ENCODE measurements around the gene SULF2. TPM values are rescaled to one million over a fixed set of nuclear protein-coding genes. Genes with fewer than 3 reads are reported as not detected.

The SULF2 gene
- total RNA-seq, 2 donors from 2014 or later, result 75.7 to 146 TPM

GRCh38 chr20:47706345-47706744 is 78.9 kb downstream of the SULF2 start:
- Histone ChIP-seq H3K27me3 (ENCODE audit: control insufficient read depth, insufficient read depth, low read length, poor library complexity, severe bottlenecking) (no peaks in the 10 kb centered on the region), H3K36me3 (ENCODE audit: control insufficient read depth, insufficient read depth, low read length) (peaks cover 48% of the 10 kb centered on the region), H3K9ac (ENCODE audit: extremely low read depth, low read length, poor library complexity, severe bottlenecking) (no peak overlapping the region), H3K27ac (ENCODE audit: low read depth, low read length) (no peak overlapping the region), H3K4me3 (ENCODE audit: low read length) (no peak overlapping the region), H3K4me1 (ENCODE audit: control insufficient read depth, insufficient read depth, low read length) (no peaks in the 10 kb centered on the region), H3K9me3 (ENCODE audit: control insufficient read depth, low read length) (no peaks in the 10 kb centered on the region)
- DNase-seq, result no peak
- Mint-ChIP-seq H3K9me3 (no peaks in the 10 kb centered on the region), H3K4me3 (no peak overlapping the region), H3K4me1 (peaks cover 11% of the 10 kb centered on the region), H3K36me3 (ENCODE audit: low read depth) (peaks cover 30% of the 10 kb centered on the region), H3K27me3 (ENCODE audit: insufficient read depth) (no peaks in the 10 kb centered on the region), H3K27ac (no peak overlapping the region)
- 96 to 100% methylated on average over 3 to 5 of the region's 5 CpGs for WGBS, 2 experiments (ENCODE audit: insufficient coverage in 1 of 2, insufficient read length in 1 of 2)
- TF ChIP-seq CTCF (conservative IDR thresholded peaks at IDR 0.05), result no peak

- WGBS, 2 experiments (ENCODE audit: insufficient coverage in 1 of 2, insufficient read length in 1 of 2), result 94 to 100% methylated on average over 2 to 7 of the region's 7 CpGs
- H3K27ac Mint-ChIP-seq, result no peak overlapping the region
- H3K9me3 Mint-ChIP-seq, result no peaks in the 10 kb centered on the region
- no peaks in the 10 kb centered on the region for H3K27me3 ChIP-seq (ENCODE audit: control insufficient read depth, insufficient read depth, low read length, poor library complexity, severe bottlenecking)
- H3K4me1 Mint-ChIP-seq, result peaks cover 11% of the 10 kb centered on the region
- no peak overlapping the region for H3K27ac ChIP-seq (ENCODE audit: low read depth, low read length)
- no peak overlapping the region for H3K4me3 Mint-ChIP-seq
- H3K9ac ChIP-seq (ENCODE audit: extremely low read depth, low read length, poor library complexity, severe bottlenecking), result no peak overlapping the region
- H3K27me3 Mint-ChIP-seq (ENCODE audit: insufficient read depth), result no peaks in the 10 kb centered on the region
- H3K9me3 ChIP-seq (ENCODE audit: control insufficient read depth, low read length), result no peaks in the 10 kb centered on the region
- H3K36me3 Mint-ChIP-seq (ENCODE audit: low read depth), result peaks cover 35% of the 10 kb centered on the region
- no peak for DNase-seq
- no peak for TF ChIP-seq CTCF (conservative IDR thresholded peaks at IDR 0.05)
- peaks cover 55% of the 10 kb centered on the region for H3K36me3 ChIP-seq (ENCODE audit: control insufficient read depth, insufficient read depth, low read length)
- H3K4me1 ChIP-seq (ENCODE audit: control insufficient read depth, insufficient read depth, low read length), result no peaks in the 10 kb centered on the region
- H3K4me3 ChIP-seq (ENCODE audit: low read length), result no peak overlapping the region
These were observed 79.8 kb downstream of the SULF2 start for GRCh38 chr20:47705497-47705856.

GRCh38 chr20:47704746-47705496 is 80.4 kb downstream of the SULF2 start:
- Histone ChIP-seq H3K4me1 (ENCODE audit: control insufficient read depth, insufficient read depth, low read length) (no peaks in the 10 kb centered on the region), H3K36me3 (ENCODE audit: control insufficient read depth, insufficient read depth, low read length) (peaks cover 60% of the 10 kb centered on the region), H3K27me3 (ENCODE audit: control insufficient read depth, insufficient read depth, low read length, poor library complexity, severe bottlenecking) (no peaks in the 10 kb centered on the region), H3K9me3 (ENCODE audit: control insufficient read depth, low read length) (no peaks in the 10 kb centered on the region), H3K27ac (ENCODE audit: low read depth, low read length) (no peak overlapping the region), H3K4me3 (ENCODE audit: low read length) (no peak overlapping the region), H3K9ac (ENCODE audit: extremely low read depth, low read length, poor library complexity, severe bottlenecking) (no peak overlapping the region)
- no peak for DNase-seq
- Mint-ChIP-seq H3K27me3 (ENCODE audit: insufficient read depth) (no peaks in the 10 kb centered on the region), H3K27ac (no peak overlapping the region), H3K36me3 (ENCODE audit: low read depth) (peaks cover 39% of the 10 kb centered on the region), H3K4me3 (no peak overlapping the region), H3K4me1 (peaks cover 11% of the 10 kb centered on the region), H3K9me3 (no peaks in the 10 kb centered on the region)
- TF ChIP-seq CTCF (conservative IDR thresholded peaks at IDR 0.05), result peak; percentile 28
- 82 to 90% methylated on average over 11 to 15 of the region's 15 CpGs for WGBS, 2 experiments (ENCODE audit: insufficient coverage in 1 of 2, insufficient read length in 1 of 2)

Measured in endodermal cell (in vitro differentiated cells).